Posterior cingulate gyrus (tissue), 11 donors: Measurements from ENCODE around the gene RTL1.

Experiments used
- DNase-seq, 10 donors: peaks; one replicate each; pipeline versions ENCODE4 v3.0.0 to v3.0.0-alpha.2; 2020 to 2021; ENCODE audit warnings: mixed read lengths in 3 of 10
- intact Hi-C: fragments of 100-400 bp; cut with DNase I; formaldehyde crosslinking; loops from one replicate; pipeline ENCODE4 v1.15.1; 2023

RTL1 gene

DNA sequence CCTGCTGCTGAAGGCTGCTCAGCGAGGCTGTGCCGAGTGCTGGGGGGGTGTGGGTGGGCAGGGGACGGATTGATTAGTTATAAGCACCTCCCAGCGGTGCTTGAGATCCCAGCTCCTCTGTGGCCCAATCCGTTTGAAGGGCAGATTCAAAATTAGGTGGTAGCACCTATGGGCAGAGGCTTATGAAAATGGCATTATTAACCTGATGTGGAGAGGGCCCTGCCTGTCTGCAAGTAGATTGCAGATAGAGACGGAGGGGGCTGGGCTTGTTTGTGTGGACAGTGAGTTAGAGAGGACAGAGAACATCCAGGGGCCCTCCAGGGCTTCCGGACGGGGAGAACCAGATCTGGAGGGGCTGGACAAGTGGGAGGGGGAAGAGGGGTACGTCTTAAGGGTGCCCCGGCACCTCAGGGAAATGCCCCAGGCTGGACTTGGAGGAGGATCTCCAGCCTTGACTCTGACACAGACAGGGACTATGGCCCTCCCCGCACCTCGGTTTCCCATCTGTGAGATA, at the start of gene RTL1:
Gene RTL1 (minus strand): TSS at position 51 of the 514 bp plus-strand sequence. CDS start 18,934 bp downstream, outside the sequence.
- intact Hi-C loops, result loop anchor here (10.0 kb wide), 1 partner anchor 331 kb away; no protein-coding TSS in a partner anchor

DNA sequence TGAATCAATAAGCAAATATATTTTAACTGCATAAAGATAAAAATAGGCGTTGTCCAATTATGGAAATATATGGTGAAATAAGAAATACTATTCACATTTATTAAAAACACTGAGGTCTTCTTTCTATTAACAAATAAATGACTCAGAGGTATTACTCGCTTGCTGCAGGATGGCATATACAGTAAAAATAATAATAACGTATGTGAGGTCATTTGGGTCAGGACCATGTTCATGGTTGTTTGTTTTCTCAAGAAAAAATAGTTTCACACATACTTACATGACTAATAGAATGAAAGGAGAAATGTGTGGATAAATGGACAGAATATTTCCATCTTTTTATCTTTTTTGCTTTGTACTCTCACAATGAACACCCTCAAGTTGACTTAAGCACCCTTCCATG, 46.5 kb upstream of the RTL1 start:
- DNase-seq, result no peak
- intact Hi-C loops, result no loop called here

More for the DNA sequence above, at the start of gene RTL1:
- peak in 2 of 10 donors; percentile 26 to 52 for DNase-seq

DNA sequence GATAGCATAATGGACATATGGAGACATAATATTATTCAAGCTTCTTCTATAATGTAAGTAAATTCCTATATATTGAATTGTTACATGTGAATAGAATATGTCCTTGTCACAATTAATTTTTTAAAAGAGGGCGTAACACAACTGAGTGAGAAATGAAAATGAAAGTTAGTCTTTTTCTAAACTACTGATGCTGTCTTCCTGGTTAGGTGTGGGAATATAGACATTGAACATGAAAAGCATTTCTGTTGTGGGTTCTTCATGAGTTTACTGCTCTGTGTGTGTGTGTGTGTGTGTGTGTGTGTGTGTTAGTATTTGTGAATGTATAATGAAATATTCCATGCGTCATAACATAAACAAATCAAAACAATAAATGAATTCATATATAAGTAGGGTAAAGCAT, 40.5 kb upstream of the RTL1 start:
- no peak for DNase-seq
- intact Hi-C loops, result no loop called here

DNA sequence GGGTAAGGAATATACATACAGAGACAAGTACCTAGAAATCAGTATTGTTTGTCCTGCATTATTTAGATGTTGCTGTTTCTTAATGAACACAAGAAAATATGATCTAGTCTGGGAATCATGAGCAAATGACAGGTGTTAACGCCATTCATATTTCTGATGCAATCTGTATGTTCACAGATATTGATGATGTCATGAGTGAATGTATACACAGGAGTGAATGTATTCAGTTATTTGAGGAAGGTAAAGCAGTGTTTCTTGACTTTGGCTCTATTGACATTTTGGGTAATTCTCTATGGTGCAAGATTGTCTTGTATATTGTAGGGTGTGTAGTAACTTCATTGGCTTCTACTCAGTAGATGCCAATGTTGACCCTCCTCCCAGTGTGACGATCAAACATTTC, 26.7 kb upstream of the RTL1 start:
- DNase-seq, result no peak

DNA sequence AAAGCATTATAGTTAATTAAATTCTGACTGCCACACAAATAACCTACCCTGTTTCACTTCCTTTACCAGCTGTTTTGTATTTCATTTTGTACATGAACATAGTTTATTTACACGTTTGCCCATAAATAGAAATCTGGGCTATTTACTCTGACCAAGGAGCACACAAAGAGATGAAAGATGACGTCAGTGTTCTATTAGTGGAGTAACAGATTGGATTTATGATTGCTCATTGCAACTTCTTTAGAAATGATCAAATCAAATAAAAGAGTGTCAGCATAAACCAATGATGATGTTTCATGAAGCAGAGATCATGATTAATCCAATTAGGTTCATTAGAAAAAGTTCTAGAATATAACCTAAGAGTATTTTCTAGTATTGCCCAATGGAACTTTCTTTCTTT, 12.0 kb upstream of the RTL1 start:
- no peak for DNase-seq
- intact Hi-C loops, result no loop called here

More for the DNA sequence above, 26.7 kb upstream of the RTL1 start:
- intact Hi-C loops, result no loop called here

DNA sequence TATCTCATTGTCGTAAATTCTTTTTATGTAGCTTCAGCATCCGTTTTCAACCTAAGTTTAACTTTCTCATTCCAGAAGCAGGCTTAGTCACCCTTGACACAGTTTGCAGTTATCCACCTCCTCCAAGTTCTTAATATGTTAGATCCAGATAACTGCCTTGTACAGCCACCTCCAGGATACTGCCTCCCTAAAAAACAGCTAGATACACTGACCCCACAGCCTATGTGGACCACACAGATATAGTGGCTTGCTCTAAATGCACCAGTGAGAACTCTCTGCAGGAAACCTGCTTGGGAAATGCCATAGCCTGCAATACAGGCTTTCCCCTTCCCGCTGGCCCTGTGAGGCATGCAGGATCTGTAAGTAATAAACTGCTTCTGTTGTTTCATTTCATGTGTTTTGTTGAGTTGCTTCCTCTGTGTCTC, 11.1 kb upstream of the RTL1 start:
- DNase-seq, result no peak
- intact Hi-C loops, result no loop called here

DNA sequence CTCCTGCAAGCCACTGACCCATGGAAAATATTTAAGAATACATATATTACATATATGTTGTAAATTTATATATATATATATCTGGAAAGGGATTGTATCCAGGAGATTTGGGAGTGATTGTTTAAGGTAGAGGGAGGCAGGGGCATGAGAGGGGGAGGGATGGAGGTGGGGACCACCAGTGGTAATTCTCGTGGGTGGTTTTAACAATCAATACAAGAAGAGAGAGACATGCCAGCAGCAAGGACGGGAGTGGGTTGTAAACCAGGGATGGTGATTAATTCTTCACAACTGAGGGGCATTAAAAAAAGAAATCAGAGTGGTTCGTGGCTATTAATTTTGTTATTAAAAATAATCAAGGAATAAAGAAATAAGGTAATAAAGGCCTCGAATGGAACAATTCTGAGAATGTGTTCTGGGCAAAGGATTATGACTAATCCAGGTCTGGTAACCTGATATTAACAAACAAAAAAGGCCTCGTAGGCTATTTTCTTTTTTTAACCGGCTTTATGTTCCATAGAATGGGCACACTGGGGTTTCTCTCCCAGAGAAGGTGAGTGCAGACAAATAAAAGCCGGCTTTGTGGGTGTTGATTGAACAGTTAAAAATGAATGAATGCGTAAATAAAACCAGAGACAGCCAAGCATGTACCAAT, 8.3 kb upstream of the RTL1 start:
- intact Hi-C loops, result no loop called here
- DNase-seq, result no peak

DNA sequence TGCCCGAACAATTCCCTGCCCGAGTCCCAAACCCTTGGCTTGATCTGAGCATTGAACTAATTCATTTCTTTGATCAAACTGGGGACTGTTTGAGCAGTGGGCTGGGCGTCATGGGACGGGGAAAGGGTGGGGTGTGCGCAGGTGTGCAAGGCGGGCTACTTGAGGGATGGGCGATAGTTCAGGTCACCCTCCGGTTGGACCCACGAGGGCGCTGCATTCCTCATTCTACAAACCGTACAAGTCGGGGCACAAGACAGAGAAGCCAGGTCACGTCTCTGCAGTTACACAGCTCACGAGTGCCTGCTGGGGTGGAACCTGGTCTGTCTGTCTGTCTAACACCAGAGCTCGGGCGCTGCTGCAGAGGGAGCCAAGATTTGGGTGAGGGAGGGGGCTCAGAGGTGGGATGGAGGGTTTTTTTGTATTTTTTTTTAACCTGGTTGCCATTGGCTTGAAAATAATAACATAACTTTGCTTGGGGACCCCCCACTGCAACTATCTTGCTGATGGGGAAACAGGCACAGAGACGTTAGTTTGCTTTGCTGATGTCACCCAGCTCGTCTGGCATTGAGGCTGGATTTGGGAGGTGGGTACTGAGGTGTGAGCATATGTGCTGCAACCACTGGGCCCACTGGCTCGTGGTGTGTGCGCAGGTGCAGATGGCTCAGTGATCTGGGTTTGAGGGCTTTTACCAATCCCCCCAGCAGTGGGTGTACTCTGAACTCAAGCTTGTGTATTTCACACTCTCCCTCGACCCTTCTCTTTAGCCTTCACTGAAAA, 7.6 kb upstream of the RTL1 start:
- DNase-seq, result peak in 2 of 10 donors; percentile 42 to 64
- intact Hi-C loops, result no loop called here

DNA sequence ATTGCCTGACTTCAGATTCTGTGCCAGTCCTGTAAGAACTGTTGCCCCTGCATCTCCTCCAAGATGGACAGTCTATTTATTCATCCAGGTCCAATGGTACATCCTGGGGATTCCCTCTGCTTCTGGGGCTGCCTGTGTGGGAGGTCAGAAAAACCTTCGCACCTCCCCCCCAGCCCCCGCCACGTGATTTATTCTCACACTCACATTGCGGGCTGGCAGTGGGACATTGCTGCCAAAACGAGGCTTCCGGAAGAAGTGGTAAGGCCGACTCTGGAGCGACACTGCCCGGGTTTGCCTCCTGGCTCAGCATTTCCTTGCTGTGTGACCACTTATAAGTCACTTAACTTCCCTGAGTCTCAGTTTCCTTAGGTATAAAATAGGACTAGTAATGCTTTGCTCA, 5.9 kb upstream of the RTL1 start:
- intact Hi-C loops, result loop anchor here (10.0 kb wide), 1 partner anchor 325 kb away; no protein-coding TSS in a partner anchor
- DNase-seq, result peak in 2 of 10 donors; percentile 21 to 72

DNA sequence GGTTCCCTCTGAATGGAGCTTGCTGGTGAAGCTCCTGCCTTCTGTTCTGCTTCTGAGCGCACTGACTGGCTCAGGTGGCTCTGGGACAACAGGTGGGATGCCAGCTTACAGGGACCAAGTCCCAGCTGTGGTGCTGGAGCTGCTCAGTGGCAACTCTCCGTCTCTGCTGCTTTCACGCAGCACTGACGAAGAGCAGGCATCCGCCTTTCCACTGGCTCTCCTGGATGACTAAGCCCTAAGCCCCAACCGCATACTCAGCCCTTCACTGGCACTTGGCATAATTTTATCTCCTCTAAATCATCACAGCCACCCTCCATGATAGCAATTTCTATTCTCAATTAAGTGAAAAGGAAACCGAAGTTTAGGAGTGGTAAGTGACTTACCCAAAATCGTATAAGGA, 3.7 kb upstream of the RTL1 start:
- peak in 1 of 10 donors; percentile 52 for DNase-seq

DNA sequence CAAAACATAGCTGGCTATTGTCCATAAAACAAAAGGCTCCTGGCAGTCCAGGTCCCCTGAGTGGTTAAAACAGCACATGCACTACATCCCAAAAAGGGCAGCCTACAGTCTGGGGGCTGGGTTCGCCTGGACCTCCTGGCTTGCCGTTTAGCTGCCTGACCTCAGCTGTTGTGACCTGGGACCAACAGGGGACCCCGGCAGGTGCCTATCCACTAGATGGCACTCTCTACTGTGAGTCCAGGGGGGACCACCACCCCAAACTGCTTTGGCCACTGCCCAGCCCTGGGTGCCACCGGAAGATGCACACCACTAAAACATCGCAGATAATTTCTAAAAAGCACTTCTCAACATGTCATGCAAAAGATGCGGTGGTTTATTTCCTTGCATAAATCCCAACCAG, 2.9 kb upstream of the RTL1 start:
- DNase-seq, result peak in 2 of 10 donors; percentile 55 to 76
- intact Hi-C loops, result loop anchor here (10.0 kb wide), 1 partner anchor 328 kb away; no protein-coding TSS in a partner anchor

More for the DNA sequence above, 3.7 kb upstream of the RTL1 start:
- intact Hi-C loops, result loop anchor here (10.0 kb wide), 1 partner anchor 328 kb away; no protein-coding TSS in a partner anchor

DNA sequence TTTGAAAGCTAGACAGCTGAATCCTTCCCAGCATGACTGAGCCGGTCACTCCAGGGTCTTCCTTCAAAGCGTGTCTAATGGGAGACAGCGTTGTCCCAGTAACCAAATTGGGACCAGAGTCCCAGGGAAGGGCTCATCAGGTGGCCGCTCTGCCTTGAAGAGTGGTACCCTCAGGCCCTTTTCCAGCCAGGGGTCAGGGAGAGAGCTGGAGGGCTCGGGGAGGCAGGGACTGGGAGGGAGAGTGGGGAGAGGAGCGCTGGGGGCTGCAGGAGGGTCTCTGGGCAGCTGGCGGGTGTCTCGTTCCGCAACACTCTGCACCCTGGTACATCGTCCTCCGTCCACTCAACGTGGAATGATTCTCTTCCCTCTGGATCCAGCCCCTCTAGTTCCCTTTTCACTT, 1.6 kb upstream of the RTL1 start:
- DNase-seq, result peak in 2 of 10 donors; percentile 66 to 74
- intact Hi-C loops, result loop anchor here (10.0 kb wide), 1 partner anchor 330 kb away; no protein-coding TSS in a partner anchor

DNA sequence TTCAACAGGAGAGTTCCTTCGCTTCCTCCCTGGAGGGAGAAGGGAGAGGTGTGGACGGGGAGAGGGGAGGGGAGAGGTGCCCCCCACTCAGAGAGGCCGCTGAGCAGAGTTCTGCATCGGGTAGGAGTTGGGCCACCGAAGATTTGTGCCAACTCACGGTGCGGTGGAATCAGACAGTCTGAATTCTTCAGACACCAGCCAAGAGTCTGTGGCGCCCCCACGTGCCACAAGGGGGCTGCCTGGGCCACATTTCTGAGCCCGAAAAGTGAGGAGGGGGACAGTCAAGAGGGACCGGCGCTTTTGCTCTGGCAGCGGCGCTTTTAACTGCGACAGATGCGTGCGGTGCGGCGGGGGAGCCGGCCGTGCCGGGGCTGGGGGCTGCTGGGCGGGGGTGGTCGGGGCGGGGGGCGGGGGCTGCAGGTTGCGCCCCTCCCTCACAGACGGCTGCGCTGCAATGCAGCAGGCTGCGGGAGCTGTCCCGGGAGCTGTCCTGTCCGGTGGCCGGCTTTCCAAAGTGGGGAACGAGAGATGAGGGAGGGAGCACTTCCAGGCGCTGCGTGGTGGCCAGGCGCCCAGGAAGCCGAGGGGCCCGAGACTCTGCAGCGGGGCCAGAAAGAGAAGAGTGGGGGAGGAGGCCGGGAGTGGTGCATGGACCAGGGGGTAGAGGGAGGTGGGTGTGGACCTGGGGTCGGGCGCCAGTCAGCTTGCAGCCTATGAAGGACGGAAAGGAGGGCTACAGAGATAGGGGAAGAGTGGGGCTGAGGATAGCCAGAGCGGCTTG, 975 bp upstream of the RTL1 start:
- intact Hi-C loops, result loop anchor here (10.0 kb wide), 1 partner anchor 330 kb away; no protein-coding TSS in a partner anchor
- DNase-seq, result peak in 2 of 10 donors; percentile 82 to 83

DNA sequence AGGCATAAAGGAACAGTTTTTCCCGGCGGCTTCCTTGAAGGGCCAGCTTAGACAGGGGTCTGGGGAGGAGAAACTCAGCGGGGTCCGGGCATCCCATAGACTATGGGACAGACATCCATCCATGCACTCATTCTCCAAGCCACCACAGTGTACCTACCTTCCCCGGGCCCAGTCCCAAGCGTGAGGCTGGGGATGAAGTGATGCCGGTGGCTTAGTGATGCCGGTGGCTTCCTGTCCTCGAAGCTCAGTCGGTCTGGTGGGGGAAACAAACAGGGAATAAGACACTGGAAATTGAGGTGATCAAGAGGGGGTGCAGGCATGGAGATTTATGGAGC, 421 bp downstream of the RTL1 start:
- intact Hi-C loops, result loop anchor here (10.0 kb wide), 1 partner anchor 332 kb away; no protein-coding TSS in a partner anchor
- DNase-seq, result peak in 3 of 10 donors; percentile 22 to 47 (median 30)

DNA sequence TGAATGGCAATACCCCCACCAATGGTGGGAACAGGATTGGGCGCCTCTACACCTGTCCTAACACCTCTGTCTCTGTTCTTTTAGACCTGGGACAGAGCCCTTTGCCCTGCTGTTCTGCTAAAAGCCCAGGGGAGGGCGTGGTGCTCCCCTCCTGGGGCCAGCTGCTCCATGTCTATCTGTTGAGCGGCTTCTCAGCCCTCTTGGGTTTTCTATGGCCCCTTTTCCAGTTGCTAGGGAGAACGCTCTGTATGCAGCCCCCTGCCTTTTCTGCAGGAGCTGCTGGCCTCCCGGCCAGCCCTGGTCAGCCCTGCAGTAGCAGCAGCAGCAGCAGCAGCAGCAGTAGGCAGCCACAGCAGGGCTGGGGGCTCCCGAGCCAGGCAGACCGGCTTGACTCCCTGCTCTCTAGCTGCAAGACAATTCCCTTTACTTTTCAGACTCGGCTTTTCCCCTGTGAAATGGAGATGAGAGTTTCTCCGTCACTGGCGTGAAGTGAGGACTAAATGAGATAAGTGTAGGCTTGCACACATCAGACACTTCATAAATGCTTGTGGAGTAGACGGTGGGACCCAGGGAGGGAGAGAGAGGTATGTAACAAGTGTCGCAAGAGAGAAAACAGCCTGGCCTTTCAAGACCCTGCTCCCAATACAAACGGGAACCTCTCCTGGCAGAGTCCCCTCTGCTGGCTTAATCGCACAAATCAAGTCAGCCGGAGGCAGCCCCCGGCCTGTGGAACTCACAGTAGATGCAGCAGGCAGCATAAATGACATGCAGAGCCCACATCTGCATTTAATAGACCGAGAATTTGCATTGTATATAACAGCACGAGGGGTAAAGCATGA, 1.0 kb downstream of the RTL1 start:
- intact Hi-C loops, result loop anchor here (10.0 kb wide), 1 partner anchor 332 kb away; no protein-coding TSS in a partner anchor
- peak in 2 of 10 donors; percentile 36 to 74 for DNase-seq

DNA sequence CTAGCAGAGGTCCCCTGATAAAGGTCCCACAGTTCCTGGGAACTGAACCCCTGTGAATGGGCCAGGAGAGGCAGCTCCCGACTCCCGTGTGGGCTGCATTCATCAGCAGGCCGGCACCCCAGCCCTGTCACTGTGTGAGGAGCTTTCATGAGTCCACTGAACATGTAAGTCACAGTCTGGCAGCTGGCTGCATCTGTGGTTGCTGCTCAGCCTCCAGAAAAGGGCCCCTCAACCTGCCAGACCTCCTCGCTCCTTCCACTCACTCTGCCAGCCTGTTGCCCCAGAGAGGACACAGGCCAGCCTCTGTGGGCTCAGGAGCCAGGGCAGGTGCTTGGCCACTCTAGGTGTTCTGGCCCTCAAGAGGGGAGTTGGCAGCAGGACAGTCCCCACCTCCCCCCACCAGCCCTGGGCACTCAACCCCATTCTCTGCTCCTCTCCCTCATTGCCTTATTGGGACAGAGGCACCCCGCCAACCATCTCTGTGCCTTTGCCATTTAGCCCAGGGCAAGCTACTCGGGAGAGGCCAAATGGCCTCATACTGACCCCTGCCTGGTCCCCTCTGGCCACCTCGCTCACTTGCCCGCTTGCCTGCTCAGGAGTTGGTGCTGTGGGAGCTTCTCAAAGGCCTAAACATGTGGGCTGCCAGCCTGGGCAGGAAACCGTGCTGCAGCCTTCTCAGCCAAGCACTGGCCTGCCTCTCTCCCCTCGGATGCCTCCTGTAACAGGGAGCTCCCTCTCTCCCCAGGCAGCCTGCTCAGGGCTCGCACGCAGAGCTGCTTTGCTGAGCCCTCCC, 1.9 kb downstream of the RTL1 start:
- DNase-seq, result peak in 2 of 10 donors; percentile 82 to 86
- intact Hi-C loops, result loop anchor here (10.0 kb wide), 1 partner anchor 333 kb away; no protein-coding TSS in a partner anchor

DNA sequence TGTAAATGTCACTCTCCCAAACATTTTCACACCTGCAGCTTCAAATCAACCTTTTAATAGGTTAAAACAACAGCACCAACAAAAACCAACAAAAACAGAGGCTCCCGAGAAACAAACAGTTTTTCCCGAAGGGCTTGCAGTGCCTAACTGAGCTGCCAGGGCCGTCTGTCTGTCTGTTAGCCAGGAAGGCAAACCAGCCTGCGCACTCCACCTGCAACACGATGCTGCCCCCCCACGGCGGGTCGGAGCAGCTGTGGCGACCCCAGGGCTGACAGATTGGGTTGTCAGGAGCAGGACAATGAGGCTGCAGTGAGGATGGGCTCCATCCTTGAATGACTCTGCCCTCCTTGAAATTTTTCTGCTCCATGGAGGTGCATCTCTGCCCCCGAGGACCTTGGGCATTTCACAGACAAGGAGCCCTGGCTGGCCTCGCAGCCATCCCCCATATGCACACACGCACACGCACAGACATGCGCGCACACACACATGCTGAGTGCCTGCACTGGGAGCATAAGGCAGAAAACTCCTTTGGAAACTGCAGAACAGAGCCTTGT, 2.6 kb downstream of the RTL1 start:
- intact Hi-C loops, result loop anchor here (10.0 kb wide), 1 partner anchor 334 kb away; no protein-coding TSS in a partner anchor
- peak in 5 of 10 donors; percentile 32 to 91 (median 41) for DNase-seq
